HG03039 (cell line): ENCODE results near the gene SIGLEC12.
A peak's percentile ranks its signal among the peaks of the same experiment; 100 is the strongest.
"Not testable (repeated sequence)": the region's sequence is repeated elsewhere in the genome, so short reads cannot be mapped to it uniquely, and the experiment has no call there.

Experiments used
- ATAC-seq: cut with Tn5 transposase; IDR thresholded peaks from one replicate; pipeline ENCODE4 v1.9.1; 2021; ENCODE audit warnings: mild to moderate bottlenecking, moderate library complexity; ENCODE audit not compliant: unreplicated experiment

Gene SIGLEC12

DNA sequence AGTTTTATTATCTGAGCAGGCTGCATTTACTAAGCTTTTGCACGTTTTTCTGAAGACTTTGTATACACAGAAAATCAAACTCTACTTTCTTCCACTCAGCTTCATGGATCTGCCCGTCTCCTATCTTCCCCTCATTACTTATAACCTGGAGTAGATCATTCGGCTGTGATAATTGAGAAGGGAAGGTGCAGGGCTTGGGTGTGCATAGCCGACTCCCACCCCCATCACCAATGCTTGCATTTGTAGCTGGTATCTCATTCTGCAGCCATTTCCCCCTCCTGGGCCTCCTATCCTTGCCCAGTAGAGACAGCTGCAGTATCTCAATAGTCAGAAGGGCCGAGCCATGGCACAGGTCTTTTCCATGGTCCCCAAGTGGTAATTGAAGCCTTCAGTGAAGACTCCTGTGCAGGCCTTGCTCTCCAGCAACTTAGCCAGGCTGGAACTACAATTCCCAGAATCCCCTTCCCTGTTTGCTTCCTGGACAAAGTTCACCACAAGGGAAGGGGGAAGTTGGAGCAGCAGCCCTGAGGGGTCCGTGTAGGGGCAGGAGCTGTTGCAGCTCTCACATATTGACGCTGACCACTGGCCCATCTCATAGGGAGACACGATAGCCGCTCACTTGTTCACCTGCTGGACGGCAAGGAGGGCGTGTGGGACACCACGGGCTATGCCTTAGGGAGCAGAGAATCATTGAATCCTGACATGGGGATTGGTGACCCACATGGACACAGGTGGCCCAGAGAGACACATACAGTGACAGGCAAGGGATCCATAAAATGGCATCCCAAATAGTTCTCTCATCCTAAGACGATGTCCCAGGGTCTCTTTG is 41.2 kb downstream of the SIGLEC12 start:
- no peak for ATAC-seq

DNA sequence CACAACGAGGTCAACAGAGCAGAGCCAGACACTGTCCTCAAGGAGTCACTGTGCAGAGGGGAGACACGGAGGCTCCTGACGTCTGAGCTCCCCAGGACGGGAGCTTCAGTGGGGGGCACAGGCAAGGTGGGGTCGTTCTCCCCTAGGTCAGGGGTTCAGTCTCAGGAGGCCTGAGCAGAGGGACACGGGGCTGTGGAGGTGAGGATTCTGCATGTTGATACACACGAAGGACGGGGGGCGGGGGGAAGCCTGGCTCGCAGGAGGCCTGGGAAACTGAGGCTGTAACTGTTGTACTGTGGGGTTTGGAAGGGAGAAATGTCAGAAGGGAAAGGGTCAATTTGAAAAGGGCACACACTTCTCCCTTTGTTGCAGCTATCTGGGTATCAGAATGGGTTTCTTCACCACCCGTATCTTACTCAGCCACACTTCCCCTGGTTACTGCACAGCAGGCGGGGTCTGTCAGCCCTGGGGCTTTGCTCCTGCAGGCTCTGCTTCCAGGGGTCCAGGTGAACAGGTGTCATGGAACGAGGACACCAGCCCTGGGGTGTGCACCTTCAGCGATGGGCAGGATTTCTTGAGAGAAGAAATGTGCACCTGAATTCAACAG is 42.6 kb downstream of the SIGLEC12 start:
- ATAC-seq, result no peak

DNA sequence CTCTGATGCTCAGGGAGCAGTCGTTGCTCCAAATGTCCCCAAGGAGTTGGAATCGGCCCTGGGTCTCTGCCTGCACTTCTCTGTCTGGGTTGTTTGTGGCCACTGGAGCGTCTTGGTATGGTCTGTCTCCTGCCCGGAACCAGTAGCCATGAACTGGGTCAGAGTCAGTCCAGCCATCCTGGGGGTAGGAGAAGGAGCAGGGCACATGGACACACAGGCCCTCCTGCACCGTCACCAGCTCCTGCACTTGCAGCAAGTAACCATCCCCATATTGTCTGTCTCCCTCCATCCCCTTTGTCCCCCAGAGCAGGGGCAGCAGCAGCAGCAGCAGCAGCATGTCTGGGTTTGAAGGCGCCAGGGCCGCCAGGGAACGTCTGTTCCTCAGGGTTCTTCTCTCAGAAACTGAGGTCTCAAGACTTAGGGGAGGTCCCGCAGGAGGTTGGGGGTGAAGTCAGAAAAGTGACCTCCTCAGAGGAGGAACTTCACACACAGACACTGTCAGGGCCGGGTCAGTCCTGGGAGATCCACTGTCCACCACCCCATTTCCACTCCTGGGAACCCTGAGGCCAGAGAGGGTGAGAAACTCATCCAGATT is 43.5 kb downstream of the SIGLEC12 start, which contains the start of gene SIGLEC8:
SIGLEC8 (minus strand) TSS at position 404 of the 595 bp plus-strand sequence; CDS start at position 337, 67 bp downstream.
- ATAC-seq, result no peak

DNA sequence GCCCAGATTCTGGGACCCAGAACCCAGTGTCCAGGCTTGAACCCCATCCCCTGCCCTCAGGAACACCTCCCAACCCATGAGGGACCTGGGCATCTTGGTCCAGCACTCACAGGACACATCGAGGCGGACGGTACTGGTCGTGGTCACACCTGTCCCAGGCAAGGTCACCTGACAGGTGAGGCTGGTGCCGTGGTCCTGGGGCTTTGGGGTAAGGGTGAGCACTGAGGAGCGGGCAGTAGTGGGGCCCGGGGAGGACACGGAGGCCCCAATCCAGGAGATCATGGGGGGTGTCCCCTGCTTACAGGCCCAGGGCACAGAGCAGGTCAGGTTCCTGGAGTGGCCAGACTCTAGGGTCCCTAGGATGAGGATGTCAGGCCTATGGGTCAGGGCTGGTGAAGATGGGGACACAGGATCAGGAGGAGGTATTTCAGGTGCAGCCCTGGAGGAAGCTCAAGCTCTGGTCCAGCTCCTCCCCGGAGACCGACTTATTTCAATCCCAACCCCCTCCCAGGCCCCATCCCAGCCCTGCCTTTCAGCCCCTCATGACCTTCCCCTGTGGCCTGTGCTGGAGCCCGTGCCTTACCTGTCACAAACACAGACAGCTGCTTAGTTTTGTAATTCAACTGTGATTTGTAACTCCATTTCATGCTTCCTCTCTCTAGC is 44.1 kb downstream of the SIGLEC12 start:
- ATAC-seq, result no peak

DNA sequence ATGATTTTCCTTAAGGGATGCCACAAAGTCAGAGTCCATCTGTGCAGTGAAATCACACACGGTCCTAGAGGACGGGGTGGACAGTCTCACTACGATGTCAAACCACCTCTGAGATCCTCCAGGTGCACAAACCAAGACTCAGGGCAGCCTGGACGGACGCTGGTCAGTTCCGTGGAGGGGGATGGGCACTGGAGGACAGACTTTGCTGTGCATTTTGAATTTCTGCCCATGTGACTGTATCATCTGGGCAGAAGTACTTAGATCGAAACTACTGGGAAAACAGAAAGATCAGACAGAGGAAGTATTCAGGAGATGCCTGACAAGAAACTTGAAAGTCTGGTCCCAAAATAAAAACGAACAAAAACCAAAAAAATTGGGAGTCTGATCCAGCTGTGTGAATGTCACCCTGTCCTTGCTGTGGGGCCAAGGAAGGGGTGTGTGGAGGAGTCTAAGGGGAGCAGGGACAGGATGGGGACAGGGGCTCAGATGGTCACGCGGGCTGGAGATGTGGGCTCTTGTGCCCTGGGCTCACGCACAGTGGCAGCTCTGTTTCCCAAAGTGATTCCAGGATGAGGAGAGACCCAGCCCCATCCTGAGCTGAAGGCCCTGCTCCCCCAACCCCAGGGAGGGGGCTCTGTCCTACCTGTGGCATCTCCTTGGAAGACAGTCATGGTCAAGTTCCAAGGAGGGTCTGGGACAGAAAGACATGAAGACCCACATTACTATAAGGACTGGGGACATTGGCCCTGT is 44.9 kb downstream of the SIGLEC12 start:
- ATAC-seq, result no peak

DNA sequence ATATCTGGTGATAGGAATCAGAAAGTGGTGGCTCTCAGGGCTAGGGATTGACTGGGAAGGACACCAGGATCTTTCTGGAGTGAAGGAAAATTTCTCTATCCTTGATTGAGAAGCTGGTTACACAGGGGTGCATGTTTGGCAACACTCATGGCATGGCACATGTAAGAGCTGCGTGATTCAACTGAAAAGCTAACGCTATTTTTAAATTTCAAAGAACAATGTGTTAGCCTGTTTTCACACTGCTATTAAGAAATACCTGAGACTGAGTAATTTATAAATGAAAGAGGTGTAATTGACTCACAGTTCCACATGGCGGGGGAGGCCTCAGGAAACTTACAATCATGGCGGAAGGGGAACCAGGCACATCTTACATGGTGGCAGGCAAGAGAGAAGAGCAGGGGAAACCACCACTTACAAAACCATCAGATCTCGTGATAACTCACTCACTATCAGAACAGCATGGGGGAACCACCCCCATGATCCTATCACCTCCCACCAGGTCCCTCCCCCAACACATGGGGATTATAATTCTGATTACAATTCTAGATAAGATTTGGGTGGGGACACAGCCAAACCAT is 50.8 kb downstream of the SIGLEC12 start:
- ATAC-seq, result no peak

DNA sequence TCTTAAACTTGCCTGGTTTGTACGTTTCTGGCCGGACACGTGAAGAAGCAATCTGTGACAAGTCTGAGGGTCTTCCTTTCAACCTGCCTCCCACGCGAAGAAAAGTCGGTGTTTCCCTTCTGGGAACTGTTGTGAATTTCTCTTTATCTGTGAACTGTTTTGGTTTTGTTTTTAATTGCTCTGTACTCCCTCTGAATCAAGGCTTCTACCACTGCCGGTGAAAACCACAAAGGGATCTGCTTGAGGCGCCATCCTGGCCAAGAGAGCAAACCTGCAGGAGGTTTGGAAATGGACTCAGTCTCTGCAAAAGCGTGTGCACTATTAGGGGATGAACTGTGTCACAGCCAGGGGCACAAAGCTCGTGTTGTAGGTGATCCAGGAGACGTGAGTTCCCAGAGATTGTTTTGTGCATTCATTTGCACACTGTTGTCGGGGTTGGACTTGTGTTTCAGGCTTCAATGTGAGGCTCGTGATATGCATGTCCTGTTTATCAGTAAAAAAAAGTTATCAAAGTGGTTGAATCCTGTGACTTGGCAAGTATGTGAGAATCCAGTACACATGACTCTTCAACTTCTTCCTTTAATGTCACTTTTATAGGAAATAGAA is 53.1 kb downstream of the SIGLEC12 start:
- no peak for ATAC-seq

DNA sequence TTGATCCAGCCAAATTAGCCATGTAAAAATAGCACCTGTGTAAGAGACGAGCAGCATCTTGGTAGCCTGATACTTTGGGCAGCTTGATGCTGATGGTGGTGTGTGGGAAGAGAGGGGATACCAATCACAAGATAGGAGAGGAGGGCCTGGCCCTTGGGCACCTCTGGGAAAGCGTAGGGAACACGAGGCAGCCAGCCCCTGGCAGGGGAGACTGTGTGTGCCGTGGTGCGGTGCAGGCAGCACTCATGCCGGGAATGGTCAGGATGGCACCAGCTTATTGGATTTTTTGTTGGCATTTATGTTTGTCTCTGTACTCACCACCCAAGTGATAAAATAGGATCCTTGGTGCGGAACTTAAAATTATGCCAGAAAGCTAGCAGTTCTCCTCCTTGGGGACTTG is 53.6 kb downstream of the SIGLEC12 start:
- no peak for ATAC-seq

DNA sequence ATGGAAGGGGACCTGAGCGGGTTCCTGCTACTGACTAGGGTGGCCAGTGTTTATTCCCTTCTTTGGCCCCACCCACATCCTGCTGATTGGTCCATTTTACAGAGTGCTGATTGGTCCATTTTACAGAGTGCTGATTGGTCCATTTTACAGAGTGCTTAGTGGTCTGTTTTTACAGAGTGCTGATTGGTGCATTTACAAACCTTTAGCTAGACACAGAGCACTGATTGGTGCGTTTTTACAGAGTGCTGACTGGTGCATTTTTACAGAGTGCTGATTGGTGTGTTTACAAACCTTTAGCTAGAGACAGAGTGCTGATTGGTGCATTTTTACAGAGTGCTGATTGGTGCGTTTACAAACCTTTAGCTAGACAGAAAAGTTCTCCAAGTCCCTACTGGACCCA is 54.1 kb downstream of the SIGLEC12 start:
- not testable (repeated sequence) for ATAC-seq

DNA sequence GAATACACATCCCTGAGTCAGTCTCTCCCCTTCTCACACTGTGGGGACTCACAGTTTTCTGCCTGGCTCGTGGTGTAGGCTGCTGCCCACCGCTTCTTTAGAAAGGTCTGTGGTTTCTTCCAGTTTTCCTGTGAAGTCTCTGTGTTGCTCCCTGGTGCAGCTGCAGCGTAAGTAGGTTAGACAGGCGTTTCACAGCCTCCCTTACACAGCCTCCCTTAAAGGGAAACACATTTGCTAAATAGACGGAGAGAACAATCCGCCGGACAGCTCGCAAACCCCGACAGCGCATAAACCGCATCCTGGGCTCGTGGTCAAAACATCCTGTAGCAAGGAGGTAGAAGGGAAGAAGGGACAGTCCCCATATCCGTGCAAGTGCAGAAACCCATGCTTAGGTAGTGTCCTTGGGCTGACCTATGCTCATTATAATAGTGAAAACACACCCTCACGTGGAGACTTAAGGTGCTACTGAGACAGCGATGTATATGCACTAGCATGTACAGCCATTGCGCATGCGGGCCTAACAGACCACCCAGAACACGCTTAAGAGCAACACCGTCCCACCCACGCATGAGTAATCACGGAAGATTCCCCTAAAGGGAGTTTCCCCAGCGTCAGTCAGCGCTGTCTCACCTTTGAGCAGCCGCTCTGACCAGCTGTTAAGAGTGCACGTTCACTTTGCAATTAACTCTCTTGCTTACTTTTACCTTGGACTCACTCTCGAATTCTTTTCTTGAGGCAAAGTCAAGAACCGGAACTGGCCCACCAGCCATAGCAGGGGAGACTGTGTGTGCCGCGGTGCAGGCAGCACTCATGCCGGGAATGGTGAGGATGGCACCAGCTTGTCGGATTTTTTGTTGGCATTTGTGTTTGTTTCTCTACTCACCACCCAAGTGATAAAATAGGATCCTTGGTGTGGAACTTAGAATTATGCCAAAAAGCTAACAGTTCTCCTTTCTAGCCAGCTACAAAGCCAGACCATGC is 59.9 kb downstream of the SIGLEC12 start:
- peak; percentile 75 for ATAC-seq
